ENCODE results near the gene ZNF396. TPM values are rescaled to one million over a fixed set of nuclear protein-coding genes. Genes with fewer than 3 reads are reported as not detected.
A peak's percentile ranks its signal among the peaks of the same experiment; 100 is the strongest.

The ZNF396 gene
- 0.21 TPM for total RNA-seq

- Histone ChIP-seq H3K9me3 (no peaks in the 10 kb centered on the region), H3K36me3 (no peaks in the 10 kb centered on the region), H3K4me3 (peak within 1 kb of the TSS; percentile 72 to 81), H3K4me1 (peaks cover 0 to 2% of the 10 kb centered on the region in 2 donors), H3K27me3 (no peaks in the 10 kb centered on the region), H3K27ac (peak within 1 kb of the TSS; percentile 44 to 65)
- peak; percentile 46 to 91 for DNase-seq (ENCODE audit: low spot score in 2 of 2)
- intact Hi-C loops (cut with DNase I), result loop anchor here (5.0 kb wide), 1 partner anchor 35 kb away; the partner anchor contains the start of gene ZNF24
- TF ChIP-seq, protein P1, sequence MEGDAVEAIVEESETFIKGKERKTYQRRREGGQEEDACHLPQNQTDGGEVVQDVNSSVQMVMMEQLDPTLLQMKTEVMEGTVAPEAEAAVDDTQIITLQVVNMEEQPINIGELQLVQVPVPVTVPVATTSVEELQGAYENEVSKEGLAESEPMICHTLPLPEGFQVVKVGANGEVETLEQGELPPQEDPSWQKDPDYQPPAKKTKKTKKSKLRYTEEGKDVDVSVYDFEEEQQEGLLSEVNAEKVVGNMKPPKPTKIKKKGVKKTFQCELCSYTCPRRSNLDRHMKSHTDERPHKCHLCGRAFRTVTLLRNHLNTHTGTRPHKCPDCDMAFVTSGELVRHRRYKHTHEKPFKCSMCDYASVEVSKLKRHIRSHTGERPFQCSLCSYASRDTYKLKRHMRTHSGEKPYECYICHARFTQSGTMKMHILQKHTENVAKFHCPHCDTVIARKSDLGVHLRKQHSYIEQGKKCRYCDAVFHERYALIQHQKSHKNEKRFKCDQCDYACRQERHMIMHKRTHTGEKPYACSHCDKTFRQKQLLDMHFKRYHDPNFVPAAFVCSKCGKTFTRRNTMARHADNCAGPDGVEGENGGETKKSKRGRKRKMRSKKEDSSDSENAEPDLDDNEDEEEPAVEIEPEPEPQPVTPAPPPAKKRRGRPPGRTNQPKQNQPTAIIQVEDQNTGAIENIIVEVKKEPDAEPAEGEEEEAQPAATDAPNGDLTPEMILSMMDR (IDR thresholded peaks at IDR 0.05), result no peak
Measured at GRCh38 chr18:35376742-35377695, at the start of gene ZNF396. Gene ZNF396, minus strand, starts transcription at chr18:35377337. Its CDS starts 3,045 bp downstream, at chr18:35374292.

GRCh38 chr18:35426786-35427185, 49.6 kb upstream of the ZNF396 start:
- TF ChIP-seq, protein P1 (IDR thresholded peaks at IDR 0.05), result no peak
- no peaks in the 10 kb centered on the region for H3K36me3 ChIP-seq
- no peaks in the 10 kb centered on the region for H3K9me3 ChIP-seq
- no peak for DNase-seq (ENCODE audit: low spot score in 2 of 2)
- H3K27me3 ChIP-seq, result no peaks in the 10 kb centered on the region
- no peaks in the 10 kb centered on the region for H3K4me1 ChIP-seq
- no peak overlapping the region for H3K4me3 ChIP-seq
- H3K27ac ChIP-seq, result no peak overlapping the region
- intact Hi-C loops (cut with DNase I), result no loop called here

DNA sequence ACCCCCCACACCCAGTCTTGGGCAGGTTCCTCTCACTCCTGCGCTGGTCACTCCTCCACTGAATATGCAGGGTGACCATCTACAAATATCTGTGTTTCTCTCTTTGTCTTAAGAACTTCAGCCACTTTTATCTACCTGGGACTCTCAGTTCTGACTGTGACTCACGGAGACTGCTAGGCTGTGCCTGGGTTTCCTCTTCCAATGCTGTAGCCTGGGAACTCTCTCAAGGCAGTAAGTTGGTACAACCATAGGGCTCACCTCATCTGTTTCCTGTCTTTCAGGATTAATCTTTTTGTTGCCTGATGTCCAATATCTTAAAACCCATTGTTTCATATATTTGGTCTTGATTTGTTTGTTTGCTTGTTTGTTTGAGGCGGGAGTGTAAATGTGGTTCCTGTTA, 47.2 kb upstream of the ZNF396 start:
- DNase-seq (ENCODE audit: low spot score in 2 of 2), result no peak
- Histone ChIP-seq H3K9me3 (no peaks in the 10 kb centered on the region), H3K36me3 (no peaks in the 10 kb centered on the region), H3K27me3 (no peaks in the 10 kb centered on the region), H3K4me3 (no peak overlapping the region), H3K4me1 (no peaks in the 10 kb centered on the region), H3K27ac (no peak overlapping the region)
- intact Hi-C loops (cut with DNase I), result no loop called here
- TF ChIP-seq, protein P1 (IDR thresholded peaks at IDR 0.05), result no peak

GRCh38 chr18:35422237-35422636, 45.1 kb upstream of the ZNF396 start:
- Histone ChIP-seq H3K9me3 (peaks cover 0 to 2% of the 10 kb centered on the region in 2 donors), H3K36me3 (no peaks in the 10 kb centered on the region)

GRCh38 chr18:35418610-35419009, 41.5 kb upstream of the ZNF396 start:
- Histone ChIP-seq H3K27ac (no peak overlapping the region), H3K4me1 (no peaks in the 10 kb centered on the region), H3K9me3 (peaks cover 0 to 5% of the 10 kb centered on the region in 2 donors), H3K27me3 (no peaks in the 10 kb centered on the region), H3K4me3 (no peak overlapping the region), H3K36me3 (no peaks in the 10 kb centered on the region)
- TF ChIP-seq, protein P1 (IDR thresholded peaks at IDR 0.05), result no peak
- no peak for DNase-seq (ENCODE audit: low spot score in 2 of 2)
- intact Hi-C loops (cut with DNase I), result no loop called here

More at GRCh38 chr18:35422237-35422636, 45.1 kb upstream of the ZNF396 start:
- no peak for DNase-seq (ENCODE audit: low spot score in 2 of 2)
- H3K27ac ChIP-seq, result no peak overlapping the region
- H3K4me3 ChIP-seq, result no peak overlapping the region
- intact Hi-C loops (cut with DNase I), result no loop called here
- no peaks in the 10 kb centered on the region for H3K4me1 ChIP-seq
- H3K27me3 ChIP-seq, result no peaks in the 10 kb centered on the region
- TF ChIP-seq, protein P1 (IDR thresholded peaks at IDR 0.05), result no peak

Data from ascending aorta (tissue), 2 donors.